GM23338 (cell line): ENCODE measurements around the gene RNASE7. TPM values are rescaled to one million over a fixed set of nuclear protein-coding genes. Genes with fewer than 3 reads are reported as not detected.
A peak's percentile ranks its signal among the peaks of the same experiment; 100 is the strongest.

Source experiments
- ATAC-seq: fragments of 200-7000 bp; cut with Tn5 transposase; 3 replicates; pipeline ENCODE4 v1.9.1; 2020
- DNase-seq: peaks from one replicate; pipeline ENCODE4 v3.0.0-alpha.2; 2015; ENCODE audit warnings: low spot score
- H2AFZ ChIP-seq: fragments of 200-600 bp; sonication (generic); 2 replicates; pipeline ENCODE4 v1.8.0; 2016; ENCODE audit warnings: antibody characterized with exemption, mild to moderate bottlenecking, moderate library complexity
- H3F3A ChIP-seq: fragments of 200-600 bp; sonication (generic); replicated peaks from 2 replicates; pipeline ENCODE4 v1.8.0; 2017; ENCODE audit warnings: antibody characterized with exemption, mixed run types, low read depth
- H3K27ac ChIP-seq: fragments of 200-600 bp; sonication (generic); 2 replicates; pipeline ENCODE4 v1.6.1; 2016; ENCODE audit warnings: low read depth
- H3K27me3 ChIP-seq: fragments of 200-600 bp; sonication (generic); 2 replicates; pipeline ENCODE4 v1.8.0; 2016; ENCODE audit warnings: mild to moderate bottlenecking, mixed run types, moderate library complexity; ENCODE audit not compliant: insufficient read depth
- H3K36me3 ChIP-seq: fragments of 200-600 bp; sonication (generic); 2 replicates; pipeline ENCODE4 v1.8.0; 2016; ENCODE audit warnings: mild to moderate bottlenecking; ENCODE audit not compliant: insufficient read depth
- H3K4me1 ChIP-seq: fragments of 200-600 bp; sonication (generic); 2 replicates; pipeline ENCODE4 v1.8.0; 2016; ENCODE audit warnings: mild to moderate bottlenecking, moderate library complexity; ENCODE audit not compliant: insufficient read depth
- H3K4me2 ChIP-seq: fragments of 200-600 bp; sonication (generic); 2 replicates; pipeline ENCODE4 v1.7.1; 2017; ENCODE audit warnings: mixed run types
- H3K4me3 ChIP-seq: fragments of 200-600 bp; sonication (generic); 2 replicates; pipeline ENCODE4 v1.6.1; 2016; ENCODE audit warnings: mixed run types
- H3K79me2 ChIP-seq: fragments of 200-600 bp; sonication (generic); replicated peaks from 2 replicates; pipeline ENCODE4 v1.8.0; 2017; ENCODE audit warnings: mild to moderate bottlenecking; ENCODE audit not compliant: insufficient read depth
- H3K9me2 ChIP-seq: fragments of 200-600 bp; sonication (generic); 2 replicates; pipeline ENCODE4 v1.8.0; 2017; ENCODE audit not compliant: insufficient read depth
- H4K20me1 ChIP-seq: fragments of 200-600 bp; sonication (generic); replicated peaks from 2 replicates; pipeline ENCODE4 v1.8.0; 2017; ENCODE audit warnings: mild to moderate bottlenecking; ENCODE audit not compliant: insufficient read depth
- H3K27ac Mint-ChIP-seq: 2 replicates; pipeline ENCODE4 v1.8.0; 2020; ENCODE audit warnings: inconsistent platforms, mild to moderate bottlenecking, moderate library complexity, mixed read lengths
- H3K27me3 Mint-ChIP-seq: 3 replicates; pipeline ENCODE4 v1.8.0; 2022; ENCODE audit warnings: low read depth, mild to moderate bottlenecking, moderate library complexity, mixed read lengths, inconsistent platforms; ENCODE audit not compliant: insufficient read depth, poor library complexity
- H3K36me3 Mint-ChIP-seq: 3 replicates; pipeline ENCODE4 v1.8.0; 2021; ENCODE audit warnings: low read depth, mild to moderate bottlenecking, inconsistent platforms, moderate library complexity, mixed read lengths
- H3K4me1 Mint-ChIP-seq: 3 replicates; pipeline ENCODE4 v1.8.0; 2020; ENCODE audit warnings: mild to moderate bottlenecking, inconsistent platforms, mixed read lengths
- H3K4me3 Mint-ChIP-seq: 3 replicates; pipeline ENCODE4 v1.8.0; 2021; ENCODE audit warnings: moderate library complexity, mild to moderate bottlenecking, inconsistent platforms, mixed read lengths
- H3K9me3 Mint-ChIP-seq: 3 replicates; pipeline ENCODE4 v1.8.0; 2020; ENCODE audit warnings: moderate library complexity, mild to moderate bottlenecking, inconsistent platforms, mixed read lengths
- CREB1 ChIP-seq: fragments of 250-450 bp; sonication (Bioruptor Pico); IDR thresholded peaks from 2 replicates; pipeline ENCODE4 v1.5.0; 2020; ENCODE audit warnings: low read depth, mild to moderate bottlenecking, moderate library complexity
- EZH2 ChIP-seq: fragments of 200-600 bp; sonication (generic); IDR thresholded peaks from one replicate; pipeline ENCODE4 v1.8.0; 2017; ENCODE audit warnings: antibody characterized with exemption, mild to moderate bottlenecking, low read depth; ENCODE audit not compliant: unreplicated experiment
- EZH2phosphoT487 ChIP-seq: fragments of 200-600 bp; sonication (generic); IDR thresholded peaks from one replicate; pipeline ENCODE4 v1.8.1; 2018; ENCODE audit warnings: antibody characterized with exemption; ENCODE audit not compliant: unreplicated experiment
- JUNB ChIP-seq: IDR thresholded peaks from one replicate; pipeline ENCODE4 v1.6.1; 2016; ENCODE audit warnings: antibody characterized with exemption; ENCODE audit not compliant: unreplicated experiment
- NANOG ChIP-seq: IDR thresholded peaks from 2 replicates; pipeline ENCODE4 v1.6.1; 2016; ENCODE audit warnings: antibody characterized with exemption, borderline replicate concordance
- POLR2AphosphoS5 ChIP-seq: IDR thresholded peaks from 2 replicates; pipeline ENCODE4 v1.6.1; 2016; ENCODE audit warnings: antibody characterized with exemption, low read depth
- STAT1 ChIP-seq: IDR thresholded peaks from one replicate; pipeline ENCODE4 v1.6.1; 2016; ENCODE audit warnings: antibody characterized with exemption; ENCODE audit not compliant: unreplicated experiment
- ZNF114 ChIP-seq: fragments of 250-450 bp; sonication (Bioruptor Pico); IDR thresholded peaks from 2 replicates; pipeline ENCODE4 v1.5.0; 2020; ENCODE audit warnings: mild to moderate bottlenecking, moderate library complexity
- ZNF331 ChIP-seq: fragments of 250-450 bp; sonication (Bioruptor Pico); IDR thresholded peaks from 2 replicates; pipeline ENCODE4 v1.5.0; 2020; ENCODE audit warnings: low read depth, mild to moderate bottlenecking, moderate library complexity
- polyA plus RNA-seq: library from polyadenylated mRNA; unstranded; fragments of >200 nt; fragmentation: Nextera tagmentation; extraction: Ambion mirVana; gene quantifications from 2 replicates; pipeline ENCODE4 v1.2.1, GENCODE V29; 2016
- total RNA-seq: library from RNA; depleted of rRNA; stranded (reverse); fragments of >200 nt; shearing (Covaris generic); gene quantifications from 2 replicates; pipeline ENCODE4 v1.2.3, GENCODE V29; 2014
- TF ChIP-seq, protein P1 (sequence below): IDR thresholded peaks from one replicate; pipeline ENCODE4 v1.6.1; 2018; ENCODE audit warnings: antibody characterized with exemption; ENCODE audit not compliant: unreplicated experiment
- TF ChIP-seq, protein P2 (sequence below), 2 experiments: fragments of 200-600 bp in 1 of 2; sonication (generic) in 1 of 2; conservative IDR thresholded peaks; 2 replicates each; pipeline versions ENCODE4 v1.5.1 to v1.6.1; 2016 to 2017; ENCODE audit warnings: antibody characterized with exemption in 2 of 2, low read depth in 2 of 2, mild to moderate bottlenecking in 2 of 2, moderate library complexity in 1 of 2
- TF ChIP-seq, protein P3 (sequence below): IDR thresholded peaks from 2 replicates; pipeline ENCODE4 v1.6.1; 2016; ENCODE audit warnings: antibody characterized with exemption
- TF ChIP-seq, protein P4 (sequence below): fragments of 250-450 bp; sonication (Bioruptor Pico); IDR thresholded peaks from 2 replicates; pipeline ENCODE4 v1.5.0; 2020; ENCODE audit warnings: mild to moderate bottlenecking, moderate library complexity

RNASE7 gene
- total and polyA plus RNA-seq, 2 experiments from 2014 or later, result not detected

DNA sequence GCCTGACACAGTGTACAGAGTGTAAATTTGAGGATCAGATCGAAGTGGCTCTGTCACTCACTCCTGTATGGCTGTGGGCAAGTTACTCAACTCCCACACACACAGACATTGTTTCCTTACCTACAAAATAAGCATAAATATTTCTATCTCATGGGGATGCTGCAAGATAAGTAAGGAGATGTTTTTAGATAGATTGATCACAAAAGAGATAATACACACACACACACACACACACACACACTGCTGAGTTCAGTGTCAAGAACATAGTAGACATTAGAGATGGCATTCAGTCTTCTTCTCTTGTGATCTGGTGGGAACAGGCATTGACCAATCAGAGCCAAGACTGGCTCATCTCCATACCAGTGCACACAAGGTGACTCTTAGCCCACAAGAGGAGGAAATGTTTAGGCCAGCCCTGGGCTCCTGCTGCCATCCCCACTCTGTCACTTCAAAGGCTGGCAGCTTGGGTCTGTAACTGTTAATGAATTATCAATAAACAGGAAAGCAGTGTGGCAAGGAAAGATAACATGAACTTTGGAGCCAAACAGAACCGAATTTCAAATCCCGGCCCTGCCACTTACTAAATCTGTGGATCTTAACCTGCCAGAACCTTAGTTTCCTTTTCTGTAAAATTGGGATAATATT is 12.1 kb downstream of the RNASE7 start:
- ATAC-seq, result peak; percentile 70
- TF ChIP-seq ZNF114 (CRISPR knock-in tag), result no peak
- TF ChIP-seq, protein P1, sequence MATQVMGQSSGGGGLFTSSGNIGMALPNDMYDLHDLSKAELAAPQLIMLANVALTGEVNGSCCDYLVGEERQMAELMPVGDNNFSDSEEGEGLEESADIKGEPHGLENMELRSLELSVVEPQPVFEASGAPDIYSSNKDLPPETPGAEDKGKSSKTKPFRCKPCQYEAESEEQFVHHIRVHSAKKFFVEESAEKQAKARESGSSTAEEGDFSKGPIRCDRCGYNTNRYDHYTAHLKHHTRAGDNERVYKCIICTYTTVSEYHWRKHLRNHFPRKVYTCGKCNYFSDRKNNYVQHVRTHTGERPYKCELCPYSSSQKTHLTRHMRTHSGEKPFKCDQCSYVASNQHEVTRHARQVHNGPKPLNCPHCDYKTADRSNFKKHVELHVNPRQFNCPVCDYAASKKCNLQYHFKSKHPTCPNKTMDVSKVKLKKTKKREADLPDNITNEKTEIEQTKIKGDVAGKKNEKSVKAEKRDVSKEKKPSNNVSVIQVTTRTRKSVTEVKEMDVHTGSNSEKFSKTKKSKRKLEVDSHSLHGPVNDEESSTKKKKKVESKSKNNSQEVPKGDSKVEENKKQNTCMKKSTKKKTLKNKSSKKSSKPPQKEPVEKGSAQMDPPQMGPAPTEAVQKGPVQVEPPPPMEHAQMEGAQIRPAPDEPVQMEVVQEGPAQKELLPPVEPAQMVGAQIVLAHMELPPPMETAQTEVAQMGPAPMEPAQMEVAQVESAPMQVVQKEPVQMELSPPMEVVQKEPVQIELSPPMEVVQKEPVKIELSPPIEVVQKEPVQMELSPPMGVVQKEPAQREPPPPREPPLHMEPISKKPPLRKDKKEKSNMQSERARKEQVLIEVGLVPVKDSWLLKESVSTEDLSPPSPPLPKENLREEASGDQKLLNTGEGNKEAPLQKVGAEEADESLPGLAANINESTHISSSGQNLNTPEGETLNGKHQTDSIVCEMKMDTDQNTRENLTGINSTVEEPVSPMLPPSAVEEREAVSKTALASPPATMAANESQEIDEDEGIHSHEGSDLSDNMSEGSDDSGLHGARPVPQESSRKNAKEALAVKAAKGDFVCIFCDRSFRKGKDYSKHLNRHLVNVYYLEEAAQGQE, result no peak
- TF ChIP-seq, protein P2, sequence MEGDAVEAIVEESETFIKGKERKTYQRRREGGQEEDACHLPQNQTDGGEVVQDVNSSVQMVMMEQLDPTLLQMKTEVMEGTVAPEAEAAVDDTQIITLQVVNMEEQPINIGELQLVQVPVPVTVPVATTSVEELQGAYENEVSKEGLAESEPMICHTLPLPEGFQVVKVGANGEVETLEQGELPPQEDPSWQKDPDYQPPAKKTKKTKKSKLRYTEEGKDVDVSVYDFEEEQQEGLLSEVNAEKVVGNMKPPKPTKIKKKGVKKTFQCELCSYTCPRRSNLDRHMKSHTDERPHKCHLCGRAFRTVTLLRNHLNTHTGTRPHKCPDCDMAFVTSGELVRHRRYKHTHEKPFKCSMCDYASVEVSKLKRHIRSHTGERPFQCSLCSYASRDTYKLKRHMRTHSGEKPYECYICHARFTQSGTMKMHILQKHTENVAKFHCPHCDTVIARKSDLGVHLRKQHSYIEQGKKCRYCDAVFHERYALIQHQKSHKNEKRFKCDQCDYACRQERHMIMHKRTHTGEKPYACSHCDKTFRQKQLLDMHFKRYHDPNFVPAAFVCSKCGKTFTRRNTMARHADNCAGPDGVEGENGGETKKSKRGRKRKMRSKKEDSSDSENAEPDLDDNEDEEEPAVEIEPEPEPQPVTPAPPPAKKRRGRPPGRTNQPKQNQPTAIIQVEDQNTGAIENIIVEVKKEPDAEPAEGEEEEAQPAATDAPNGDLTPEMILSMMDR (conservative IDR thresholded peaks at IDR 0.05; ENCODE audit: low read depth in 2 of 2), result no peak
- no peak for TF ChIP-seq EZH2phosphoT487
- no peak for TF ChIP-seq NANOG
- no peak for TF ChIP-seq EZH2
- TF ChIP-seq, protein P3, sequence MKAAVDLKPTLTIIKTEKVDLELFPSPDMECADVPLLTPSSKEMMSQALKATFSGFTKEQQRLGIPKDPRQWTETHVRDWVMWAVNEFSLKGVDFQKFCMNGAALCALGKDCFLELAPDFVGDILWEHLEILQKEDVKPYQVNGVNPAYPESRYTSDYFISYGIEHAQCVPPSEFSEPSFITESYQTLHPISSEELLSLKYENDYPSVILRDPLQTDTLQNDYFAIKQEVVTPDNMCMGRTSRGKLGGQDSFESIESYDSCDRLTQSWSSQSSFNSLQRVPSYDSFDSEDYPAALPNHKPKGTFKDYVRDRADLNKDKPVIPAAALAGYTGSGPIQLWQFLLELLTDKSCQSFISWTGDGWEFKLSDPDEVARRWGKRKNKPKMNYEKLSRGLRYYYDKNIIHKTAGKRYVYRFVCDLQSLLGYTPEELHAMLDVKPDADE, result no peak
- no peak for TF ChIP-seq STAT1
- TF ChIP-seq, protein P4, sequence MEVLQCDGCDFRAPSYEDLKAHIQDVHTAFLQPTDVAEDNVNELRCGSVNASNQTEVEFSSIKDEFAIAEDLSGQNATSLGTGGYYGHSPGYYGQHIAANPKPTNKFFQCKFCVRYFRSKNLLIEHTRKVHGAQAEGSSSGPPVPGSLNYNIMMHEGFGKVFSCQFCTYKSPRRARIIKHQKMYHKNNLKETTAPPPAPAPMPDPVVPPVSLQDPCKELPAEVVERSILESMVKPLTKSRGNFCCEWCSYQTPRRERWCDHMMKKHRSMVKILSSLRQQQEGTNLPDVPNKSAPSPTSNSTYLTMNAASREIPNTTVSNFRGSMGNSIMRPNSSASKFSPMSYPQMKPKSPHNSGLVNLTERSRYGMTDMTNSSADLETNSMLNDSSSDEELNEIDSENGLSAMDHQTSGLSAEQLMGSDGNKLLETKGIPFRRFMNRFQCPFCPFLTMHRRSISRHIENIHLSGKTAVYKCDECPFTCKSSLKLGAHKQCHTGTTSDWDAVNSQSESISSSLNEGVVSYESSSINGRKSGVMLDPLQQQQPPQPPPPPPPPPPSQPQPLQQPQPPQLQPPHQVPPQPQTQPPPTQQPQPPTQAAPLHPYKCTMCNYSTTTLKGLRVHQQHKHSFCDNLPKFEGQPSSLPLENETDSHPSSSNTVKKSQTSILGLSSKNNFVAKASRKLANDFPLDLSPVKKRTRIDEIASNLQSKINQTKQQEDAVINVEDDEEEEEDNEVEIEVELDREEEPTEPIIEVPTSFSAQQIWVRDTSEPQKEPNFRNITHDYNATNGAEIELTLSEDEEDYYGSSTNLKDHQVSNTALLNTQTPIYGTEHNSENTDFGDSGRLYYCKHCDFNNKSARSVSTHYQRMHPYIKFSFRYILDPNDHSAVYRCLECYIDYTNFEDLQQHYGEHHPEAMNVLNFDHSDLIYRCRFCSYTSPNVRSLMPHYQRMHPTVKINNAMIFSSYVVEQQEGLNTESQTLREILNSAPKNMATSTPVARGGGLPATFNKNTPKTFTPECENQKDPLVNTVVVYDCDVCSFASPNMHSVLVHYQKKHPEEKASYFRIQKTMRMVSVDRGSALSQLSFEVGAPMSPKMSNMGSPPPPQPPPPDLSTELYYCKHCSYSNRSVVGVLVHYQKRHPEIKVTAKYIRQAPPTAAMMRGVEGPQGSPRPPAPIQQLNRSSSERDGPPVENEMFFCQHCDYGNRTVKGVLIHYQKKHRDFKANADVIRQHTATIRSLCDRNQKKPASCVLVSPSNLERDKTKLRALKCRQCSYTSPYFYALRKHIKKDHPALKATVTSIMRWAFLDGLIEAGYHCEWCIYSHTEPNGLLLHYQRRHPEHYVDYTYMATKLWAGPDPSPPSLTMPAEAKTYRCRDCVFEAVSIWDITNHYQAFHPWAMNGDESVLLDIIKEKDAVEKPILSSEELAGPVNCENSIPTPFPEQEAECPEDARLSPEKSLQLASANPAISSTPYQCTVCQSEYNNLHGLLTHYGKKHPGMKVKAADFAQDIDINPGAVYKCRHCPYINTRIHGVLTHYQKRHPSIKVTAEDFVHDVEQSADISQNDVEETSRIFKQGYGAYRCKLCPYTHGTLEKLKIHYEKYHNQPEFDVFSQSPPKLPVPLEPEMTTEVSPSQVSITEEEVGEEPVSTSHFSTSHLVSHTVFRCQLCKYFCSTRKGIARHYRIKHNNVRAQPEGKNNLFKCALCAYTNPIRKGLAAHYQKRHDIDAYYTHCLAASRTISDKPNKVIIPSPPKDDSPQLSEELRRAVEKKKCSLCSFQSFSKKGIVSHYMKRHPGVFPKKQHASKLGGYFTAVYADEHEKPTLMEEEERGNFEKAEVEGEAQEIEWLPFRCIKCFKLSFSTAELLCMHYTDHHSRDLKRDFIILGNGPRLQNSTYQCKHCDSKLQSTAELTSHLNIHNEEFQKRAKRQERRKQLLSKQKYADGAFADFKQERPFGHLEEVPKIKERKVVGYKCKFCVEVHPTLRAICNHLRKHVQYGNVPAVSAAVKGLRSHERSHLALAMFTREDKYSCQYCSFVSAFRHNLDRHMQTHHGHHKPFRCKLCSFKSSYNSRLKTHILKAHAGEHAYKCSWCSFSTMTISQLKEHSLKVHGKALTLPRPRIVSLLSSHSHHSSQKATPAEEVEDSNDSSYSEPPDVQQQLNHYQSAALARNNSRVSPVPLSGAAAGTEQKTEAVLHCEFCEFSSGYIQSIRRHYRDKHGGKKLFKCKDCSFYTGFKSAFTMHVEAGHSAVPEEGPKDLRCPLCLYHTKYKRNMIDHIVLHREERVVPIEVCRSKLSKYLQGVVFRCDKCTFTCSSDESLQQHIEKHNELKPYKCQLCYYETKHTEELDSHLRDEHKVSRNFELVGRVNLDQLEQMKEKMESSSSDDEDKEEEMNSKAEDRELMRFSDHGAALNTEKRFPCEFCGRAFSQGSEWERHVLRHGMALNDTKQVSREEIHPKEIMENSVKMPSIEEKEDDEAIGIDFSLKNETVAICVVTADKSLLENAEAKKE, result no peak
- no peak for TF ChIP-seq JUNB
- no peak for TF ChIP-seq ZNF331
- TF ChIP-seq CREB1, result no peak
- no peak for TF ChIP-seq POLR2AphosphoS5
- no peaks in the 10 kb centered on the region for H3K36me3 ChIP-seq
- no peak overlapping the region for H3K27ac Mint-ChIP-seq
- no peaks in the 10 kb centered on the region for H3K9me3 Mint-ChIP-seq
- peaks cover 5% of the 10 kb centered on the region for H3K27me3 Mint-ChIP-seq
- H3K4me2 ChIP-seq, result no peak overlapping the region
- H3K4me1 Mint-ChIP-seq, result peaks cover 10% of the 10 kb centered on the region; the same call in 2 of the 3 replicates
- peak; percentile 27 for DNase-seq
- no peak overlapping the region for H3K27ac ChIP-seq
- H3K4me3 Mint-ChIP-seq, result no peak overlapping the region
- no peaks in the 10 kb centered on the region for H3F3A ChIP-seq
- H3K9me2 ChIP-seq, result no peaks in the 10 kb centered on the region
- no peak overlapping the region for H3K4me3 ChIP-seq
- H4K20me1 ChIP-seq, result no peaks in the 10 kb centered on the region
- no peaks in the 10 kb centered on the region for H3K36me3 Mint-ChIP-seq
- peaks cover 6% of the 10 kb centered on the region; the same call in 1 of the 2 replicates for H3K4me1 ChIP-seq
- no peaks in the 10 kb centered on the region for H3K79me2 ChIP-seq
- no peaks in the 10 kb centered on the region for H3K27me3 ChIP-seq
- H2AFZ ChIP-seq, result no peak overlapping the region
